ENCODE results near the gene TOMM20. TPM values are rescaled to one million over a fixed set of nuclear protein-coding genes. Genes with fewer than 3 reads are reported as not detected.
A peak's percentile ranks its signal among the peaks of the same experiment; 100 is the strongest.
"Not testable (repeated sequence)": the region's sequence is repeated elsewhere in the genome, so short reads cannot be mapped to it uniquely, and the experiment has no call there.

TOMM20 gene
- total RNA-seq, 1 donor = 51.7 TPM

GRCh38 chr1:235105051-235106043, 23.3 kb downstream of the TOMM20 start:
- no peak for DNase-seq (ENCODE audit: low read depth in 2 of 3, low spot score in 2 of 3)

- no peak for DNase-seq (ENCODE audit: low read depth in 2 of 3, low spot score in 2 of 3)
Measured at GRCh38 chr1:235102993-235103411, 25.6 kb downstream of the TOMM20 start.

GRCh38 chr1:235102259-235102582, 26.4 kb downstream of the TOMM20 start:
- DNase-seq (ENCODE audit: low read depth in 2 of 3, low spot score in 2 of 3) = no peak

GRCh38 chr1:235101558-235102258, 26.9 kb downstream of the TOMM20 start:
- no peak for DNase-seq (ENCODE audit: low read depth in 2 of 3, low spot score in 2 of 3)

- DNase-seq (ENCODE audit: low read depth in 2 of 3, low spot score in 2 of 3) = no peak
Measured at GRCh38 chr1:235100194-235100772, 28.4 kb downstream of the TOMM20 start.

- DNase-seq (ENCODE audit: low read depth in 2 of 3, low spot score in 2 of 3) = no peak
Measured at GRCh38 chr1:235098991-235099390, 29.6 kb downstream of the TOMM20 start.

GRCh38 chr1:235098547-235098946, 30.1 kb downstream of the TOMM20 start:
- DNase-seq (ENCODE audit: low read depth in 2 of 3, low spot score in 2 of 3) = no peak

- not testable (repeated sequence) for DNase-seq (ENCODE audit: low read depth in 2 of 3, low spot score in 2 of 3)
Measured at GRCh38 chr1:235097501-235097900, 31.1 kb downstream of the TOMM20 start.

GRCh38 chr1:235095938-235096562, 32.6 kb downstream of the TOMM20 start:
- DNase-seq (ENCODE audit: low read depth in 2 of 3, low spot score in 2 of 3) = no peak

- peak; percentile 59 to 87 (median 74) for DNase-seq (ENCODE audit: low read depth in 2 of 3, low spot score in 2 of 3)
Measured at GRCh38 chr1:235093696-235094592, 34.7 kb downstream of the TOMM20 start.

GRCh38 chr1:235093013-235093695, 35.5 kb downstream of the TOMM20 start:
- peak in 1 of 3 donors; percentile 56 for DNase-seq (ENCODE audit: low read depth in 2 of 3, low spot score in 2 of 3)

GRCh38 chr1:235092415-235092814, 36.2 kb downstream of the TOMM20 start:
- not testable (repeated sequence) for DNase-seq (ENCODE audit: low read depth in 2 of 3, low spot score in 2 of 3)

- not testable (repeated sequence) for DNase-seq (ENCODE audit: low read depth in 2 of 3, low spot score in 2 of 3)
Measured at GRCh38 chr1:235092045-235092406, 36.6 kb downstream of the TOMM20 start.

GRCh38 chr1:235091319-235092044, 37.2 kb downstream of the TOMM20 start:
- not testable (repeated sequence) for DNase-seq (ENCODE audit: low read depth in 2 of 3, low spot score in 2 of 3)

GRCh38 chr1:235090406-235091069, 38.1 kb downstream of the TOMM20 start:
- peak in 2 of 3 donors; percentile 61 to 82 for DNase-seq (ENCODE audit: low read depth in 2 of 3, low spot score in 2 of 3)

GRCh38 chr1:235088907-235089306, 39.7 kb downstream of the TOMM20 start:
- no peak for DNase-seq (ENCODE audit: low read depth in 2 of 3, low spot score in 2 of 3)

- DNase-seq (ENCODE audit: low read depth in 2 of 3, low spot score in 2 of 3) = no peak
Measured at GRCh38 chr1:235088430-235088829, 40.2 kb downstream of the TOMM20 start.

GRCh38 chr1:235087906-235088305, 40.7 kb downstream of the TOMM20 start:
- no peak for DNase-seq (ENCODE audit: low read depth in 2 of 3, low spot score in 2 of 3)

Measured in hematopoietic multipotent progenitor cell (in vitro differentiated cells).